ENCODE data around the gene CLEC17A.

The CLEC17A gene

DNA sequence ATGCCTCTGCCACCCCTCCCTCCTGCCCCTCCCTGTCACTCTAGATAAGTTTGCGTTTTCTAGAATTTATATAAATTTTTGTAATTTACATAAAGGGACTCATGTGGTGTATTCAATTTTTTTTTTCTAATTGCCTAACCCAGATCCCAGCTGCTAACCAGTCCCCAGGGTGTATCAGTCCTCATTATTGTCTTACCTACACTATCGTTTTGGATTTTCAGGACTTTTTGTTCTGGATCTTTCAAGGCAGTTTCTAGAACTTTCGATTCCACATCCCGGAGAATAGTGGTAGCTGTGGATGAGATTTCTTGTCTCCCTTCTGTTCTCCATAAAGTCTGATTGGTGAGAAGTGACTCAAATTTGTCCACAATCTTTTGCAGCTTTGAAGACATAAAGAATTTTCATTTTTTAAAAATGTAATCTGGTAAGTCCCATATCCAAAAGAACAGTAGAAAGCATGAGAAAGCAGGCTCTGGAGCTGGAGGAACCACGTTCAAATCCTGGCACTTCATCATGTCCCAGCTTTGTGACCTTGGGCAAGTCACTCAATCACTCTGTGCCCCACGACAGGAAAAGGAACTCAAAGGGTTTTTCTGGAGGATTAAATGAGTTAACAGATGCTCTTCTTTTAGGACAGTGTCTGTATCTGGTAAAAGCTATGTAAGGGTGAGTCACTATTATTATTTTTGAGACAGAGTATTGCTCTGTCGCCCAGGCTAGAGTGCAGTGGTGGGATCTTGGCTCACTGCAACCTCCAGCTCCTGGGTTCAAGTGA lies 72.1 kb downstream of the CLEC17A start:
- Histone ChIP-seq H3K4me1 (ENCODE audit: control insufficient read depth, insufficient read depth, low read length) (no peaks in the 10 kb centered on the region), H3K9me3 (ENCODE audit: control insufficient read depth, insufficient read depth, low read depth, low read length) (no peaks in the 10 kb centered on the region), H3K36me3 (ENCODE audit: control insufficient read depth in 2 of 2, insufficient read depth in 1 of 2, low read length in 2 of 2) (no peaks in the 10 kb centered on the region), H3K4me3 (ENCODE audit: low read depth, low read length) (no peak overlapping the region), H3K27ac (ENCODE audit: extremely low read depth, low read depth, low read length) (no peak overlapping the region)
- TF ChIP-seq ZNF138 (tag by site-specific recombination; IDR thresholded peaks at IDR 0.05; ENCODE audit: borderline replicate concordance) (no peak), KLF9 (tag by site-specific recombination; IDR thresholded peaks at IDR 0.05; ENCODE audit: low read depth) (no peak), ZBTB8A (tag by site-specific recombination; IDR thresholded peaks at IDR 0.05) (no peak), ZNF404 (tag by site-specific recombination; IDR thresholded peaks at IDR 0.05) (no peak), ZNF768 (tag by site-specific recombination; IDR thresholded peaks at IDR 0.05) (no peak), ZNF776 (tag by site-specific recombination; IDR thresholded peaks at IDR 0.05; ENCODE audit: borderline replicate concordance) (no peak), ZNF175 (tag by site-specific recombination; IDR thresholded peaks at IDR 0.05) (no peak), ZNF660 (tag by site-specific recombination; IDR thresholded peaks at IDR 0.05) (no peak)
- TF ChIP-seq, protein P1, sequence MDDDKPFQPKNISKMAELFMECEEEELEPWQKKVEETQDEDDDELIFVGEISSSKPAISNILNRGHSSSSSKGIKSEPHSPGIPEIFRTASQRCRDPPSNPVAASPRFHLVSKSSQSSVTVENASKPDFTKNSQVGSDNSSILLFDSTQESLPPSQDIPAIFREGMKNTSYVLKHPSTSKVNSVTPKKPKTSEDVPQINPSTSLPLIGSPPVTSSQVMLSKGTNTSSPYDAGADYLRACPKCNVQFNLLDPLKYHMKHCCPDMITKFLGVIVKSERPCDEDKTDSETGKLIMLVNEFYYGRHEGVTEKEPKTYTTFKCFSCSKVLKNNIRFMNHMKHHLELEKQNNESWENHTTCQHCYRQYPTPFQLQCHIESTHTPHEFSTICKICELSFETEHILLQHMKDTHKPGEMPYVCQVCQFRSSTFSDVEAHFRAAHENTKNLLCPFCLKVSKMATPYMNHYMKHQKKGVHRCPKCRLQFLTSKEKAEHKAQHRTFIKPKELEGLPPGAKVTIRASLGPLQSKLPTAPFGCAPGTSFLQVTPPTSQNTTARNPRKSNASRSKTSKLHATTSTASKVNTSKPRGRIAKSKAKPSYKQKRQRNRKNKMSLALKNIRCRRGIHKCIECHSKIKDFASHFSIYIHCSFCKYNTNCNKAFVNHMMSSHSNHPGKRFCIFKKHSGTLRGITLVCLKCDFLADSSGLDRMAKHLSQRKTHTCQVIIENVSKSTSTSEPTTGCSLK (tag by site-specific recombination; IDR thresholded peaks at IDR 0.05) = no peak
- POLR2A ChIA-PET = no interaction called here
- CTCF ChIA-PET = interaction anchor here (0.6 kb wide), 1 partner anchor 25 kb away, joined by 3 read pairs; no protein-coding TSS in a partner anchor

DNA sequence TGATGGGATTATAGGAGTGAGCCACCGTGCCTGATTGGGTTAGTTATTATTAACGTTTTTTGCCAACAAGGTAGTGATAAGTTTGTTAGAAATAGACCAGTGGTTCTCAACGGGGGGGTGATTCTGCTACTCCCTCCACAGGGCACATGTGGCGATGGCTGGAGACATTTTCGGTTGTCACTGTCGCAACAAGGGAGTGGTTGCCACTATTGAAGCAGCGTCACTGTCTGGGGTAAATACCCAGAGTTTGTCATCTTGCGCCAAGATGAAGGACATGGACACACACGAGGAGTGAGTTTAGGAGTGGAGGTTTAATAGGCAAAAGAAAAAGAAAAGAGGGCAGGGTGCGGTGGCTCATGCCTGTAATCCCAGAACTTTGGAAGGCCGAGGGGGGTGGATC lies 72.8 kb downstream of the CLEC17A start:
- ChIA-PET POLR2A (no interaction called here), CTCF (no interaction called here)
- no peak for TF ChIP-seq ZNF302 (tag by site-specific recombination; IDR thresholded peaks at IDR 0.05; ENCODE audit: low read depth)
- TF ChIP-seq, protein P2, sequence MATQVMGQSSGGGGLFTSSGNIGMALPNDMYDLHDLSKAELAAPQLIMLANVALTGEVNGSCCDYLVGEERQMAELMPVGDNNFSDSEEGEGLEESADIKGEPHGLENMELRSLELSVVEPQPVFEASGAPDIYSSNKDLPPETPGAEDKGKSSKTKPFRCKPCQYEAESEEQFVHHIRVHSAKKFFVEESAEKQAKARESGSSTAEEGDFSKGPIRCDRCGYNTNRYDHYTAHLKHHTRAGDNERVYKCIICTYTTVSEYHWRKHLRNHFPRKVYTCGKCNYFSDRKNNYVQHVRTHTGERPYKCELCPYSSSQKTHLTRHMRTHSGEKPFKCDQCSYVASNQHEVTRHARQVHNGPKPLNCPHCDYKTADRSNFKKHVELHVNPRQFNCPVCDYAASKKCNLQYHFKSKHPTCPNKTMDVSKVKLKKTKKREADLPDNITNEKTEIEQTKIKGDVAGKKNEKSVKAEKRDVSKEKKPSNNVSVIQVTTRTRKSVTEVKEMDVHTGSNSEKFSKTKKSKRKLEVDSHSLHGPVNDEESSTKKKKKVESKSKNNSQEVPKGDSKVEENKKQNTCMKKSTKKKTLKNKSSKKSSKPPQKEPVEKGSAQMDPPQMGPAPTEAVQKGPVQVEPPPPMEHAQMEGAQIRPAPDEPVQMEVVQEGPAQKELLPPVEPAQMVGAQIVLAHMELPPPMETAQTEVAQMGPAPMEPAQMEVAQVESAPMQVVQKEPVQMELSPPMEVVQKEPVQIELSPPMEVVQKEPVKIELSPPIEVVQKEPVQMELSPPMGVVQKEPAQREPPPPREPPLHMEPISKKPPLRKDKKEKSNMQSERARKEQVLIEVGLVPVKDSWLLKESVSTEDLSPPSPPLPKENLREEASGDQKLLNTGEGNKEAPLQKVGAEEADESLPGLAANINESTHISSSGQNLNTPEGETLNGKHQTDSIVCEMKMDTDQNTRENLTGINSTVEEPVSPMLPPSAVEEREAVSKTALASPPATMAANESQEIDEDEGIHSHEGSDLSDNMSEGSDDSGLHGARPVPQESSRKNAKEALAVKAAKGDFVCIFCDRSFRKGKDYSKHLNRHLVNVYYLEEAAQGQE (tag by site-specific recombination; IDR thresholded peaks at IDR 0.05) = no peak
- TF ChIP-seq, protein P3, sequence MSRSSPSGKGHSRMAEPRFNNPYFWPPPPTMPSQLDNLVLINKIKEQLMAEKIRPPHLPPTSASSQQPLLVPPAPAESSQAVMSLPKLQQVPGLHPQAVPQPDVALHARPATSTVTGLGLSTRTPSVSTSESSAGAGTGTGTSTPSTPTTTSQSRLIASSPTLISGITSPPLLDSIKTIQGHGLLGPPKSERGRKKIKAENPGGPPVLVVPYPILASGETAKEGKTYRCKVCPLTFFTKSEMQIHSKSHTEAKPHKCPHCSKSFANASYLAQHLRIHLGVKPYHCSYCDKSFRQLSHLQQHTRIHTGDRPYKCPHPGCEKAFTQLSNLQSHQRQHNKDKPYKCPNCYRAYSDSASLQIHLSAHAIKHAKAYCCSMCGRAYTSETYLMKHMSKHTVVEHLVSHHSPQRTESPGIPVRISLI (tag by site-specific recombination; IDR thresholded peaks at IDR 0.05) = no peak
- no peak for TF ChIP-seq ZNF184 (tag by site-specific recombination; IDR thresholded peaks at IDR 0.05)
- no peak for TF ChIP-seq TCF7L2 (IDR thresholded peaks at IDR 0.05; ENCODE audit: borderline replicate concordance, low read depth, low read length)
- TF ChIP-seq, protein P4, sequence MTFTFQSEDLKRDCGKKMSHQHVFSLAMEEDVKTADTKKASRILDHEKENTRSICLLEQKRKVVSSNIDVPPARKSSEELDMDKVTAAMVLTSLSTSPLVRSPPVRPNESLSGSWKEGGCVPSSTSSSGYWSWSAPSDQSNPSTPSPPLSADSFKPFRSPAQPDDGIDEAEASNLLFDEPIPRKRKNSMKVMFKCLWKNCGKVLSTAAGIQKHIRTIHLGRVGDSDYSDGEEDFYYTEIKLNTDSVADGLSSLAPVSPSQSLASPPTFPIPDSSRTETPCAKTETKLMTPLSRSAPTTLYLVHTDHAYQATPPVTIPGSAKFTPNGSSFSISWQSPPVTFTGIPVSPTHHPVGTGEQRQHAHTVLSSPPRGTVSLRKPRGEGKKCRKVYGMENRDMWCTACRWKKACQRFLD (tag by site-specific recombination; IDR thresholded peaks at IDR 0.05) = no peak
- TF ChIP-seq ZNF555 (tag by site-specific recombination; conservative IDR thresholded peaks at IDR 0.05) = no peak
- TF ChIP-seq ZNF423 (tag by site-specific recombination; IDR thresholded peaks at IDR 0.05) = no peak
- TF ChIP-seq WT1 (tag by site-specific recombination; IDR thresholded peaks at IDR 0.05) = no peak
- no peak for TF ChIP-seq MEIS1 (CRISPR knock-in tag; IDR thresholded peaks at IDR 0.05; ENCODE audit: borderline replicate concordance)
- TF ChIP-seq ZNF548 (tag by site-specific recombination; IDR thresholded peaks at IDR 0.05) = no peak
- TF ChIP-seq KLF8 (tag by site-specific recombination; IDR thresholded peaks at IDR 0.05) = no peak
- Histone ChIP-seq H3K36me3 (ENCODE audit: control insufficient read depth in 2 of 2, insufficient read depth in 1 of 2, low read length in 2 of 2) (no peaks in the 10 kb centered on the region), H3K4me1 (ENCODE audit: control insufficient read depth, insufficient read depth, low read length) (no peaks in the 10 kb centered on the region), H3K27ac (ENCODE audit: extremely low read depth, low read depth, low read length) (no peak overlapping the region), H3K4me3 (ENCODE audit: low read depth, low read length) (no peak overlapping the region), H3K9me3 (ENCODE audit: control insufficient read depth, insufficient read depth, low read depth, low read length) (no peaks in the 10 kb centered on the region)
